ENCODE data around the gene CCNDBP1.
"Not testable (repeated sequence)": the region's sequence is repeated elsewhere in the genome, so short reads cannot be mapped to it uniquely, and the experiment has no call there.

The CCNDBP1 gene

GRCh38 chr15:43190178-43190577 is 5.0 kb downstream of the CCNDBP1 start:
- Histone ChIP-seq H3K27ac (ENCODE audit: low read depth in 2 of 2, low read length in 2 of 2) (no peak overlapping the region), H3K4me3 (ENCODE audit: low read length in 2 of 2) (no peak overlapping the region), H3K9ac (ENCODE audit: low read depth in 1 of 2, low read length in 2 of 2) (no peak overlapping the region), H3K36me3 (ENCODE audit: control insufficient read depth in 2 of 2, insufficient read depth in 2 of 2, low read length in 2 of 2) (peaks cover 47 to 56% of the 10 kb centered on the region in 2 donors), H3K9me3 (ENCODE audit: control insufficient read depth in 2 of 2, low read length in 2 of 2) (no peaks in the 10 kb centered on the region), H3K4me1 (ENCODE audit: control insufficient read depth in 2 of 2, insufficient read depth in 2 of 2, low read length in 2 of 2) (peaks cover 0 to 7% of the 10 kb centered on the region in 2 donors), H3K27me3 (ENCODE audit: control insufficient read depth in 2 of 2, insufficient read depth in 2 of 2, low read length in 2 of 2) (no peaks in the 10 kb centered on the region)

GRCh38 chr15:43193710-43194109 is 8.5 kb downstream of the CCNDBP1 start:
- Histone ChIP-seq H3K27me3 (ENCODE audit: control insufficient read depth in 2 of 2, insufficient read depth in 2 of 2, low read length in 2 of 2) (no peaks in the 10 kb centered on the region), H3K9ac (ENCODE audit: low read depth in 1 of 2, low read length in 2 of 2) (no peak overlapping the region), H3K4me1 (ENCODE audit: control insufficient read depth in 2 of 2, insufficient read depth in 2 of 2, low read length in 2 of 2) (no peaks in the 10 kb centered on the region), H3K4me3 (ENCODE audit: low read length in 2 of 2) (no peak overlapping the region), H3K36me3 (ENCODE audit: control insufficient read depth in 2 of 2, insufficient read depth in 2 of 2, low read length in 2 of 2) (peaks cover 60 to 78% of the 10 kb centered on the region in 2 donors), H3K27ac (ENCODE audit: low read depth in 2 of 2, low read length in 2 of 2) (no peak overlapping the region), H3K9me3 (ENCODE audit: control insufficient read depth in 2 of 2, low read length in 2 of 2) (no peaks in the 10 kb centered on the region)

GRCh38 chr15:43194795-43195194 is 9.6 kb downstream of the CCNDBP1 start:
- Histone ChIP-seq H3K9ac (ENCODE audit: low read depth in 1 of 2, low read length in 2 of 2) (no peak overlapping the region), H3K36me3 (ENCODE audit: control insufficient read depth in 2 of 2, insufficient read depth in 2 of 2, low read length in 2 of 2) (peaks cover 52 to 70% of the 10 kb centered on the region in 2 donors), H3K9me3 (ENCODE audit: control insufficient read depth in 2 of 2, low read length in 2 of 2) (no peaks in the 10 kb centered on the region), H3K27ac (ENCODE audit: low read depth in 2 of 2, low read length in 2 of 2) (no peak overlapping the region), H3K27me3 (ENCODE audit: control insufficient read depth in 2 of 2, insufficient read depth in 2 of 2, low read length in 2 of 2) (no peaks in the 10 kb centered on the region), H3K4me3 (ENCODE audit: low read length in 2 of 2) (no peak overlapping the region), H3K4me1 (ENCODE audit: control insufficient read depth in 2 of 2, insufficient read depth in 2 of 2, low read length in 2 of 2) (no peaks in the 10 kb centered on the region)

GRCh38 chr15:43196760-43197548 is 11.8 kb downstream of the CCNDBP1 start:
- Histone ChIP-seq H3K9me3 (ENCODE audit: control insufficient read depth in 2 of 2, low read length in 2 of 2) (no peaks in the 10 kb centered on the region), H3K36me3 (ENCODE audit: control insufficient read depth in 2 of 2, insufficient read depth in 2 of 2, low read length in 2 of 2) (peaks cover 35 to 49% of the 10 kb centered on the region in 2 donors), H3K4me3 (ENCODE audit: low read length in 2 of 2) (no peak overlapping the region), H3K27ac (ENCODE audit: low read depth in 2 of 2, low read length in 2 of 2) (no peak overlapping the region), H3K9ac (ENCODE audit: low read depth in 1 of 2, low read length in 2 of 2) (no peak overlapping the region), H3K27me3 (ENCODE audit: control insufficient read depth in 2 of 2, insufficient read depth in 2 of 2, low read length in 2 of 2) (no peaks in the 10 kb centered on the region), H3K4me1 (ENCODE audit: control insufficient read depth in 2 of 2, insufficient read depth in 2 of 2, low read length in 2 of 2) (no peaks in the 10 kb centered on the region)

- not testable (repeated sequence) for H3K27me3 ChIP-seq (ENCODE audit: control insufficient read depth in 2 of 2, insufficient read depth in 2 of 2, low read length in 2 of 2); H3K9me3 ChIP-seq (ENCODE audit: control insufficient read depth in 2 of 2, low read length in 2 of 2); H3K27ac ChIP-seq (ENCODE audit: low read depth in 2 of 2, low read length in 2 of 2); H3K9ac ChIP-seq (ENCODE audit: low read depth in 1 of 2, low read length in 2 of 2); H3K4me3 ChIP-seq (ENCODE audit: low read length in 2 of 2); H3K4me1 ChIP-seq (ENCODE audit: control insufficient read depth in 2 of 2, insufficient read depth in 2 of 2, low read length in 2 of 2)
- H3K36me3 ChIP-seq (ENCODE audit: control insufficient read depth in 2 of 2, insufficient read depth in 2 of 2, low read length in 2 of 2): peaks cover 27 to 41% of the 10 kb centered on the region in 2 donors
Measured at GRCh38 chr15:43197773-43198172, 12.6 kb downstream of the CCNDBP1 start.

GRCh38 chr15:43198556-43198955 is 13.4 kb downstream of the CCNDBP1 start:
- not testable (repeated sequence) for H3K4me1 ChIP-seq (ENCODE audit: control insufficient read depth in 2 of 2, insufficient read depth in 2 of 2, low read length in 2 of 2); H3K27ac ChIP-seq (ENCODE audit: low read depth in 2 of 2, low read length in 2 of 2); H3K27me3 ChIP-seq (ENCODE audit: control insufficient read depth in 2 of 2, insufficient read depth in 2 of 2, low read length in 2 of 2); H3K9me3 ChIP-seq (ENCODE audit: control insufficient read depth in 2 of 2, low read length in 2 of 2); H3K4me3 ChIP-seq (ENCODE audit: low read length in 2 of 2); H3K9ac ChIP-seq (ENCODE audit: low read depth in 1 of 2, low read length in 2 of 2)
- H3K36me3 ChIP-seq (ENCODE audit: control insufficient read depth in 2 of 2, insufficient read depth in 2 of 2, low read length in 2 of 2): peaks cover 22 to 34% of the 10 kb centered on the region in 2 donors

- Histone ChIP-seq H3K27ac (ENCODE audit: low read depth in 2 of 2, low read length in 2 of 2) (no peak overlapping the region), H3K27me3 (ENCODE audit: control insufficient read depth in 2 of 2, insufficient read depth in 2 of 2, low read length in 2 of 2) (no peaks in the 10 kb centered on the region), H3K9ac (ENCODE audit: low read depth in 1 of 2, low read length in 2 of 2) (no peak overlapping the region), H3K36me3 (ENCODE audit: control insufficient read depth in 2 of 2, insufficient read depth in 2 of 2, low read length in 2 of 2) (peaks cover 21 to 32% of the 10 kb centered on the region in 2 donors), H3K4me1 (ENCODE audit: control insufficient read depth in 2 of 2, insufficient read depth in 2 of 2, low read length in 2 of 2) (no peaks in the 10 kb centered on the region), H3K9me3 (ENCODE audit: control insufficient read depth in 2 of 2, low read length in 2 of 2) (no peaks in the 10 kb centered on the region), H3K4me3 (ENCODE audit: low read length in 2 of 2) (no peak overlapping the region)
Measured at GRCh38 chr15:43198992-43199391, 13.8 kb downstream of the CCNDBP1 start.

- no peak overlapping the region for H3K27ac ChIP-seq (ENCODE audit: low read depth in 2 of 2, low read length in 2 of 2)
- no peak overlapping the region for H3K9ac ChIP-seq (ENCODE audit: low read depth in 1 of 2, low read length in 2 of 2)
- peaks cover 13 to 24% of the 10 kb centered on the region in 2 donors for H3K36me3 ChIP-seq (ENCODE audit: control insufficient read depth in 2 of 2, insufficient read depth in 2 of 2, low read length in 2 of 2)
- H3K27me3 ChIP-seq (ENCODE audit: control insufficient read depth in 2 of 2, insufficient read depth in 2 of 2, low read length in 2 of 2): no peaks in the 10 kb centered on the region
- no peak overlapping the region for H3K4me3 ChIP-seq (ENCODE audit: low read length in 2 of 2)
- no peaks in the 10 kb centered on the region for H3K9me3 ChIP-seq (ENCODE audit: control insufficient read depth in 2 of 2, low read length in 2 of 2)
- no peaks in the 10 kb centered on the region for H3K4me1 ChIP-seq (ENCODE audit: control insufficient read depth in 2 of 2, insufficient read depth in 2 of 2, low read length in 2 of 2)
Measured at GRCh38 chr15:43199945-43200488, 14.8 kb downstream of the CCNDBP1 start.

- Histone ChIP-seq H3K27me3 (ENCODE audit: control insufficient read depth in 2 of 2, insufficient read depth in 2 of 2, low read length in 2 of 2) (no peaks in the 10 kb centered on the region), H3K9ac (ENCODE audit: low read depth in 1 of 2, low read length in 2 of 2) (no peak overlapping the region), H3K4me1 (ENCODE audit: control insufficient read depth in 2 of 2, insufficient read depth in 2 of 2, low read length in 2 of 2) (no peaks in the 10 kb centered on the region), H3K27ac (ENCODE audit: low read depth in 2 of 2, low read length in 2 of 2) (no peak overlapping the region), H3K36me3 (ENCODE audit: control insufficient read depth in 2 of 2, insufficient read depth in 2 of 2, low read length in 2 of 2) (no peaks in the 10 kb centered on the region), H3K4me3 (ENCODE audit: low read length in 2 of 2) (no peak overlapping the region), H3K9me3 (ENCODE audit: control insufficient read depth in 2 of 2, low read length in 2 of 2) (no peaks in the 10 kb centered on the region)
Measured at GRCh38 chr15:43204016-43204901, 19.1 kb downstream of the CCNDBP1 start.

GRCh38 chr15:43206054-43206453 is 20.9 kb downstream of the CCNDBP1 start:
- Histone ChIP-seq H3K36me3 (ENCODE audit: control insufficient read depth in 2 of 2, insufficient read depth in 2 of 2, low read length in 2 of 2) (no peaks in the 10 kb centered on the region), H3K9ac (ENCODE audit: low read depth in 1 of 2, low read length in 2 of 2) (no peak overlapping the region), H3K27ac (ENCODE audit: low read depth in 2 of 2, low read length in 2 of 2) (no peak overlapping the region), H3K27me3 (ENCODE audit: control insufficient read depth in 2 of 2, insufficient read depth in 2 of 2, low read length in 2 of 2) (peaks cover 0 to 2% of the 10 kb centered on the region in 2 donors), H3K9me3 (ENCODE audit: control insufficient read depth in 2 of 2, low read length in 2 of 2) (no peaks in the 10 kb centered on the region), H3K4me3 (ENCODE audit: low read length in 2 of 2) (no peak overlapping the region), H3K4me1 (ENCODE audit: control insufficient read depth in 2 of 2, insufficient read depth in 2 of 2, low read length in 2 of 2) (no peaks in the 10 kb centered on the region)
